T follicular helper cell (primary cell): ENCODE results near the gene CYBA.

Experiments
- DNase-seq: peaks from one replicate; pipeline ENCODE4 v3.0.0-alpha.2; 2020; ENCODE audit warnings: low read depth

The CYBA gene

GRCh38 chr16:88647178-88648070 is 3.4 kb downstream of the CYBA start:
- no peak for DNase-seq

DNA sequence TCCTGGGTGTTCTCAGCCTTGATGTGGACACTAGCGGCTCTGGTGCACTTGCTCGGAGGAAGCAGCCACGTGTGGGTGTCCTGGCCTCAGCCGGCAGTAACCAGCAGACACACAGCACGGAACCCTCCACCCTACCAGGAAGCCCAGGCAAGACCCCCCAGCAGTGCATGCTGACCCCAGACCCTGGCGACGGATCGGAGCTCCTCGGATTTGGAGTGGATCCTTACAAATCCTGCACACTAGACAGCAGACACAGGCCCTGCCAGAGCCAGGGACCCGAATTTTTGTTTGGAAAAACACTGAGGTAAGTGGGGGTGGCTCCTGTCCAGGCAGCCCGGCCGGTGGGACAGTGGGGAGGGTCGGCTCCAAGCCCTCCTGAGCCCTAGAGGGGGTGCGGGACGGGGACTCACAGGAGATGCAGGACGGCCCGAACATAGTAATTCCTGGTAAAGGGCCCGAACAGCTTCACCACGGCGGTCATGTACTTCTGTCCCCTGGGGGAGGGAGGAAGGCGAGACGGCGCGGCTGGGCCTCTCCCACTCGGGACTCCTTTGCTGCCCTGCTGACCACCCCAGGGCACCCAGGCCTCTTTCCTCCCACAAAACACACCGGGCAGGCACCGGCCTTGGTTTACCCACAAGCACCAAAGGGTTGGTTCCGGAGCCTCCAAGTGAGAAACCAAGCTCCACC is 4.4 kb downstream of the CYBA start:
- DNase-seq = no peak

DNA sequence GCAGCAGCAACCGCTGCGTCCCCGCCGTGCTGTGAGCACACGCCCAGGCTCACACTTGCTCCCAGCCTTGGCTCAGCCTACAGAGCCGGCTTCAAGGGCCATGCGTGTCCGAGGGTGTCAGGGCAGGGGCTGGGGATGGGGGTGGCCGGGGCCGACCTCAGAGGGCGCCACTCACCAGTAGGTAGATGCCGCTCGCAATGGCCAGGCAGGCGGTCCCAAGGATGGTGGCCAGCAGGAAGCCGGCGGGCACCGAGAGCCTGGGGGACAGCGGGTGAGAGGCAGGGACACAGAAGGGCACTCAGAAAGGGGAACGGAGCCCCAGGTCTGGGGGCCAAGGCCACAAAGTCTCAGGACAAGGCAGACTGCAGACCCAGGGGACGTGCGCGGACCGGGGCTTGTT is 4.9 kb downstream of the CYBA start:
- DNase-seq = no peak

- DNase-seq = no peak
Observed at GRCh38 chr16:88645455-88645854, 5.4 kb downstream of the CYBA start.

DNA sequence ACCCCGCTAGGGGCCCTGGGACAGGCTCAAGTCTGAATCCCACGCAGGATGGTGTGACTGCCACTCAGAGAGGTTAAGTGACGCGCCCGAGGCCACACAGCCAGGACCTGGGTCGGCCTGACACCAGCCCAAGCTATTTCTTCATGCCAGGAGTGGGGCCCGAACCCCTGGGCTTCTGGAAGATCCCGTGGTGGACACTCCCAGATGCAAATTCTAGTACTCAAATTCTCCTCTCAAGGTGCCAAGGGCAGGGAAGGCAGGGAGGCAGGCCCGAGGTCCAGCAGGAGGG is 7.3 kb downstream of the CYBA start:
- no peak for DNase-seq

DNA sequence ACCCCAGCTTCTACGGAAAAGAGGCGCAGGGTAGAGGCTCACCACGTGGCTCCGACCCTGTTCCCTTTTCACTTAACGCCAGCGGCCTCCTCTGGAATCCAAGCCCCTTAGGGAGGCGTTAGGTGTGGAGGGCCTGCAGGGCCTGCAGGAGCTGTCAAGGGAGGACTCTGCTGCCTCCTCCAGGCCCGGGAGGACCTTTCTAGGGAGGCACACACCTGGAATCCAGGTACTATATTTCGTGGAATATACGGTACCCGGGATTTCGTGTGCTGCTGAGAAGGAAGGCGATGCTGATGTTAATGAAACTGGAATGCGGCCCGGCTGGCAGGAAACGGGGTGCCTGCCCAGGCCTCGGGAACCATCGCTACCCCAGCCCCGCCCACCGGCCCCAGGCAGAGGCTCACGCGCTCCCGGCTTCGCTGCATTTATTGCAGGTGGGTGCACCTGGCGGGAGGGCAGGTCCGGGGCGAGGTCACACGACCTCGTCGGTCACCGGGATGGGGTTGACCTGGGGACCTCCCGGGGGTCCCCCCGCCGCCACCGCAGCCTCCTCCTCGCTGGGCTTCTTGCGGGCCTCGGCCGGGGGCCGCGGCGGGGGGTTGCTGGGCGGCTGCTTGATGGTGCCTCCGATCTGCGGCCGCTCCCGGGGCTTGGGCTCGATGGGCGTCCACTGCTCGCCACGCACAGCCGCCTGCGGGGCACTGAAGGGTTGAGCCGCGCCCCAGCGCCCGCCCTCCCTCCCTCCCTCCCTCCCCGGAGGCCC is 7.8 kb downstream of the CYBA start:
- DNase-seq = no peak

DNA sequence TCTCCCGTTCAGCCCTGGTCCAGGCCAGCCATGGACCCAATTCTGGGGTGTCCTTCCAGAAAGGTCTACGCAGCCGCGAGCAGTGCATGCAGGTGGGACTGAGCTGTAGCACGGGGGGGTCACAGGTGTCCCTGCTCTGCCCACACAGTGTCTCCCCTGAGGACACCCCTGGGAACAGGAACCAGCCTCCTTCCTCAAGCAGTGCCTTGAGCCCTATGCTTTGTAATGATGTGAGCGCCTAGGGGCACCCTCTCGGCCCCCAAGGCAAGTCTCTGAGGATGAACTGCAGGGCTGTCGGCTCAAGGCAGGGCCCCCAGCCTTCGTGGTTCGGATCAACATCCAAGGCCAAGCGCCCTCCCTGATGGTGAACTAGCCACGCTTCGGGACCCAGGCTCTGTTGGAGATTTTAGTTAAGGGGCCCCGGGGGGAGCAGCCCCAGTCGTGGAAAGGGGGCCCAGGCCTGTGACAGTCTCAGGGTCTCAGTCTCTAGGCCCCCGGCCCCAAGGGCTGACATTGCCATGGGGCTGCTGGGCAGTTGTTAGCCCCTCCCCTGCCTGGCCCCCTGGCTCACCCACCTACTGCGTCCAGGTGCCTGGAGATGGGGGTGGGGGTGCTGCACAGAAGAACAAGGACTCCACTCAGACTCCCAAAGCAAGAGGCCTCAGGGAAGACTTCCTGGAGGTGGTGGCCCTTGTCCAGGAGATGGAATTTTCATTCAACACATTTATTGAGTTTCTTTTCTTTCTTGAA is 10.2 kb downstream of the CYBA start:
- DNase-seq = no peak

DNA sequence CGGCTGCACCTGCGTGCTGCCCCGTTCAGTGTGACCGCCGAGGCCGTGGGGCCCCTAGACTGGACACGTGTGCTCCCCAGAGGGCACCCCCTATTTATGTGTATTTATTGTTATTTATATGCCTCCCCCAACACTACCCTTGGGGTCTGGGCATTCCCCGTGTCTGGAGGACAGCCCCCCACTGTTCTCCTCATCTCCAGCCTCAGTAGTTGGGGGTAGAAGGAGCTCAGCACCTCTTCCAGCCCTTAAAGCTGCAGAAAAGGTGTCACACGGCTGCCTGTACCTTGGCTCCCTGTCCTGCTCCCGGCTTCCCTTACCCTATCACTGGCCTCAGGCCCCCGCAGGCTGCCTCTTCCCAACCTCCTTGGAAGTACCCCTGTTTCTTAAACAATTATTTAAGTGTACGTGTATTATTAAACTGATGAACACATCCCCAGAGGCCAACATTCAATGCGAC is 10.8 kb downstream of the CYBA start:
- DNase-seq = no peak

DNA sequence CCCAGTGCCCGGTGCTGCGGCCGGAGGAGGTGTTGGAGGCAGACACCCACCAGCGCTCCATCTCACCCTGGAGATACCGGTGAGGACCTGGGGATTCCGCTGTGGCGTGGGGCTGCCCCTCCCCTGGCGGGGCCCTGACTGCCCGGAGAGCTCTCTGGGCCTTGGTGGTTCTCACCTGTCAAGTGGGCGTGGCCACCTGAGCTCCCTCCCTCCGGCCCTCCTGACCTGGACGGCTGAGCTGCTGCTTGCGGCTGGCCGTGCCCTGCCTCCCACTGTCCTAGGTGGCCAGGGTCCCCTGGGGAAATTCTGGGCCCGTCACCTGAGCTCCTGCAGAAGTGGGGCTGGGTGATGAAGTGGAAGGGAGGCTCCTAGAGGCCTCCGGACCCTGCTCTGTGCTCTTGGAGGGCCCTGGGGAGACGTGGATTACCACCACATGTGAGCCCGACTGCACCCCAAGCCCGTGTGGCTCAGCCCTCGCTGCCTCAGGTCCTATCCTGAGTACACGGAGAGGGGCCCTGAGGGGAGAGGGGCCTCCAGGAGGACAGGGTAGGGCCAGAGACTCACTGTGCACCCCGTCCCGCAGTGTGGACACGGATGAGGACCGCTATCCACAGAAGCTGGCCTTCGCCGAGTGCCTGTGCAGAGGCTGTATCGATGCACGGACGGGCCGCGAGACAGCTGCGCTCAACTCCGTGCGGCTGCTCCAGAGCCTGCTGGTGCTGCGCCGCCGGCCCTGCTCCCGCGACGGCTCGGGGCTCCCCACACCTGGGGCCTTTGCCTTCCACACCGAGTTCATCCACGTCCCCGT is 11.4 kb downstream of the CYBA start:
- DNase-seq = no peak

- DNase-seq = no peak
Observed at GRCh38 chr16:88638323-88639230, 12.3 kb downstream of the CYBA start, which contains the start of gene IL17C. IL17C (plus strand) TSS chr16:88638572; CDS start chr16:88638642, 70 bp downstream.

- DNase-seq = no peak
Observed at GRCh38 chr16:88636488-88637265, 14.2 kb downstream of the CYBA start.

GRCh38 chr16:88635671-88636319 is 15.1 kb downstream of the CYBA start:
- no peak for DNase-seq

- no peak for DNase-seq
Observed at GRCh38 chr16:88634994-88635670, 15.7 kb downstream of the CYBA start.

- no peak for DNase-seq
Observed at GRCh38 chr16:88634141-88634993, 16.5 kb downstream of the CYBA start.

GRCh38 chr16:88633684-88634140 is 17.1 kb downstream of the CYBA start:
- peak; percentile 15 for DNase-seq

- DNase-seq = no peak
Observed at GRCh38 chr16:88632587-88632930, 18.3 kb downstream of the CYBA start.
